HepG2 (cell line): Measurements from ENCODE around the gene CTIF. TPM values are rescaled to one million over a fixed set of nuclear protein-coding genes. Genes with fewer than 3 reads are reported as not detected.

ENCODE experiments used
- CAMTA2 ChIP-seq: sonication (generic); formaldehyde crosslinking; IDR thresholded peaks from 2 replicates; pipeline ENCODE4 v1.4.0; 2020; ENCODE audit warnings: mild to moderate bottlenecking, missing genetic modification reagents, borderline replicate concordance
- FOSL2 ChIP-seq: sonication (generic); formaldehyde crosslinking; IDR thresholded peaks from 2 replicates; pipeline ENCODE4 v1.4.0; 2020; ENCODE audit warnings: missing genetic modification reagents
- GABPB1 ChIP-seq: IDR thresholded peaks from 2 replicates; pipeline ENCODE4 v1.6.1; 2016; ENCODE audit warnings: mild to moderate bottlenecking, missing genetic modification reagents, moderate library complexity, missing compliant biosample characterization
- IRF9 ChIP-seq: sonication (generic); formaldehyde crosslinking; IDR thresholded peaks from 2 replicates; pipeline ENCODE4 v1.8.0; 2022; ENCODE audit warnings: missing genetic modification reagents, mild to moderate bottlenecking, borderline replicate concordance
- NFATC3 ChIP-seq: sonication (generic); formaldehyde crosslinking; IDR thresholded peaks from 2 replicates; pipeline ENCODE4 v1.5.1; 2020; ENCODE audit warnings: mild to moderate bottlenecking, missing genetic modification reagents
- ONECUT2 ChIP-seq: sonication (generic); formaldehyde crosslinking; IDR thresholded peaks from 2 replicates; pipeline ENCODE4 v1.4.0; 2020; ENCODE audit warnings: missing genetic modification reagents
- PLRG1 ChIP-seq: fragments of 450-650 bp; conservative IDR thresholded peaks from 2 replicates; pipeline ENCODE4 v1.6.1; 2016
- SATB2 ChIP-seq: sonication (generic); formaldehyde crosslinking; IDR thresholded peaks from 2 replicates; pipeline ENCODE4 v1.5.0; 2020; ENCODE audit warnings: missing genetic modification reagents
- SRF ChIP-seq: IDR thresholded peaks from 2 replicates; pipeline ENCODE4 v1.6.1; 2011; ENCODE audit warnings: mild to moderate bottlenecking, low read depth, low read length, moderate library complexity
- TFDP1 ChIP-seq: IDR thresholded peaks from 2 replicates; pipeline ENCODE4 v1.6.1; 2016; ENCODE audit warnings: missing compliant biosample characterization, missing genetic modification reagents, borderline replicate concordance
- U2AF1 ChIP-seq: fragments of 200-400 bp; formaldehyde crosslinking; optimal IDR thresholded peaks from 2 replicates; pipeline ENCODE3; 2017; ENCODE audit warnings: mild to moderate bottlenecking, low read depth, low read length
- ZBTB7B ChIP-seq: sonication (generic); formaldehyde crosslinking; IDR thresholded peaks from 2 replicates; pipeline ENCODE4 v1.4.0; 2020; ENCODE audit warnings: missing genetic modification reagents
- ZNF18 ChIP-seq: sonication (generic); formaldehyde crosslinking; IDR thresholded peaks from 2 replicates; pipeline ENCODE4 v1.8.0; 2022; ENCODE audit warnings: mild to moderate bottlenecking, missing genetic modification reagents; ENCODE audit not compliant: insufficient replicate concordance
- ZNF281 ChIP-seq: sonication (generic); formaldehyde crosslinking; IDR thresholded peaks from 2 replicates; pipeline ENCODE4 v1.4.0; 2020; ENCODE audit warnings: missing genetic modification reagents, borderline replicate concordance
- ZNF296 ChIP-seq: sonication (generic); formaldehyde crosslinking; conservative IDR thresholded peaks from 2 replicates; pipeline ENCODE4 v1.5.0; 2020; ENCODE audit warnings: mild to moderate bottlenecking, missing genetic modification reagents
- ZNF543 ChIP-seq: sonication (generic); formaldehyde crosslinking; IDR thresholded peaks from 2 replicates; pipeline ENCODE4 v1.4.0; 2020; ENCODE audit warnings: mild to moderate bottlenecking, missing genetic modification reagents
- ZNF569 ChIP-seq: sonication (generic); formaldehyde crosslinking; IDR thresholded peaks from 2 replicates; pipeline ENCODE4 v1.5.0; 2020; ENCODE audit warnings: mild to moderate bottlenecking, missing genetic modification reagents, moderate library complexity, borderline replicate concordance
- ZNF605 ChIP-seq: sonication (generic); formaldehyde crosslinking; IDR thresholded peaks from 2 replicates; pipeline ENCODE4 v1.8.0; 2022; ENCODE audit warnings: mild to moderate bottlenecking, missing genetic modification reagents
- ZNF616 ChIP-seq: sonication (generic); formaldehyde crosslinking; IDR thresholded peaks from 2 replicates; pipeline ENCODE4 v1.5.0; 2020; ENCODE audit warnings: low read depth, mild to moderate bottlenecking, missing genetic modification reagents
- ZNF639 ChIP-seq: conservative IDR thresholded peaks from 2 replicates; pipeline ENCODE4 v1.6.1; 2018; ENCODE audit warnings: missing genetic modification reagents
- ZNF710 ChIP-seq: sonication (generic); formaldehyde crosslinking; IDR thresholded peaks from 2 replicates; pipeline ENCODE4 v1.5.0; 2020; ENCODE audit warnings: mild to moderate bottlenecking, missing genetic modification reagents, borderline replicate concordance
- ZNF713 ChIP-seq: sonication (generic); formaldehyde crosslinking; IDR thresholded peaks from 2 replicates; pipeline ENCODE4 v1.4.0; 2020; ENCODE audit warnings: mild to moderate bottlenecking, missing genetic modification reagents
- polyA plus RNA-seq, 8 experiments: library from polyadenylated mRNA; depleted of rRNA in 3 of 8; stranded (reverse) in 7 of 8; unstranded in 1 of 8; fragments of >200 nt; fragmentation: Illumina TruSeq in 4 of 8; extraction: Trizol in 4 of 8; gene quantifications; 2 replicates each; pipeline versions ENCODE4 v1.2.1 to v1.2.3, GENCODE V29; 2011 to 2016; ENCODE audit warnings: low read depth in 4 of 8, missing spikeins in 1 of 8, mixed read lengths in 1 of 8; ENCODE audit not compliant: insufficient read depth in 1 of 8
- total RNA-seq, 5 experiments: library from RNA; depleted of rRNA; stranded (reverse); fragments of >200 nt; fragmentation: Illumina TruSeq; extraction: Trizol; gene quantifications; 2 replicates each; pipeline ENCODE4 v1.2.3, GENCODE V29; 2016; ENCODE audit warnings: low read depth in 1 of 5

CTIF gene
- total and polyA plus RNA-seq, 2 of the 13 experiments (the other 11 are each of a cell fraction or from before 2014, with no cell fraction given) = 18.2 to 28.0 TPM

GRCh38 chr18:48543228-48543627 is 4.4 kb downstream of the CTIF start (continued):
- no peak for TF ChIP-seq ONECUT2
- TF ChIP-seq ZNF605 = no peak
- TF ChIP-seq U2AF1 = no peak
- no peak for TF ChIP-seq SATB2 (CRISPR knock-in tag)
- TF ChIP-seq ZNF18 (CRISPR knock-in tag) = no peak
- TF ChIP-seq ZNF713 (CRISPR knock-in tag) = no peak
- TF ChIP-seq GABPB1 = no peak
- no peak for TF ChIP-seq TFDP1 (CRISPR knock-in tag)
- TF ChIP-seq SRF = no peak
- no peak for TF ChIP-seq CAMTA2 (CRISPR knock-in tag)
- TF ChIP-seq ZNF543 (CRISPR knock-in tag) = no peak
- no peak for TF ChIP-seq ZBTB7B (CRISPR knock-in tag)
- peak; percentile 31; the same call in 1 of the 2 replicates for TF ChIP-seq ZNF281 (CRISPR knock-in tag)
- no peak for TF ChIP-seq ZNF616 (CRISPR knock-in tag)
- TF ChIP-seq NFATC3 (CRISPR knock-in tag) = no peak
- no peak for TF ChIP-seq PLRG1
- no peak for TF ChIP-seq IRF9 (CRISPR knock-in tag)
- TF ChIP-seq ZNF639 (CRISPR knock-in tag) = no peak
- no peak for TF ChIP-seq ZNF569 (CRISPR knock-in tag)
- TF ChIP-seq FOSL2 (CRISPR knock-in tag) = peak; percentile 89
- TF ChIP-seq ZNF296 (CRISPR knock-in tag) = no peak
- TF ChIP-seq ZNF710 (CRISPR knock-in tag) = no peak
